ENCODE results near the gene NOX3.
A peak's percentile ranks its signal among the peaks of the same experiment; 100 is the strongest.
"Not testable (repeated sequence)": the region's sequence is repeated elsewhere in the genome, so short reads cannot be mapped to it uniquely, and the experiment has no call there.

NOX3 gene

GRCh38 chr6:155455766-155456165 lies at the start of gene NOX3:
TSS of gene NOX3 (minus strand) at chr6:155455839. CDS start at chr6:155455800, 39 bp downstream.
- DNase-seq: no peak

- DNase-seq: no peak
Measured at GRCh38 chr6:155504848-155505607, 49.4 kb upstream of the NOX3 start.

- no peak for DNase-seq
Measured at GRCh38 chr6:155502393-155502792, 46.8 kb upstream of the NOX3 start.

GRCh38 chr6:155499574-155499973 lies 43.9 kb upstream of the NOX3 start:
- DNase-seq: no peak

GRCh38 chr6:155498370-155498769 lies 42.7 kb upstream of the NOX3 start:
- DNase-seq: no peak

GRCh38 chr6:155497273-155497672 lies 41.6 kb upstream of the NOX3 start:
- DNase-seq: no peak

GRCh38 chr6:155495011-155495768 lies 39.6 kb upstream of the NOX3 start:
- no peak for DNase-seq

- peak; percentile 67 for DNase-seq
Measured at GRCh38 chr6:155493694-155494143, 38.1 kb upstream of the NOX3 start.

- no peak for DNase-seq
Measured at GRCh38 chr6:155493026-155493693, 37.5 kb upstream of the NOX3 start.

- no peak for DNase-seq
Measured at GRCh38 chr6:155492061-155492735, 36.6 kb upstream of the NOX3 start.

- DNase-seq: no peak
Measured at GRCh38 chr6:155491421-155491820, 35.8 kb upstream of the NOX3 start.

- not testable (repeated sequence) for DNase-seq
Measured at GRCh38 chr6:155488197-155488596, 32.6 kb upstream of the NOX3 start.

GRCh38 chr6:155487371-155488130 lies 31.9 kb upstream of the NOX3 start:
- DNase-seq: no peak

GRCh38 chr6:155486721-155487294 lies 31.2 kb upstream of the NOX3 start:
- no peak for DNase-seq

- DNase-seq: no peak
Measured at GRCh38 chr6:155485756-155486155, 30.1 kb upstream of the NOX3 start.

GRCh38 chr6:155483858-155484257 lies 28.2 kb upstream of the NOX3 start:
- DNase-seq: no peak

GRCh38 chr6:155481215-155481614 lies 25.6 kb upstream of the NOX3 start:
- no peak for DNase-seq

- no peak for DNase-seq
Measured at GRCh38 chr6:155473741-155474140, 18.1 kb upstream of the NOX3 start.

GRCh38 chr6:155472886-155473285 lies 17.2 kb upstream of the NOX3 start:
- DNase-seq: no peak

- DNase-seq: not testable (repeated sequence)
Measured at GRCh38 chr6:155470979-155471616, 15.5 kb upstream of the NOX3 start.

GRCh38 chr6:155468543-155468942 lies 12.9 kb upstream of the NOX3 start:
- DNase-seq: not testable (repeated sequence)

Data from left hindlimb (tissue), 1 donor.